Parathyroid adenoma (tissue), 2 donors: ENCODE results near the gene RADIL.

Source experiments
- H2AFZ ChIP-seq: fragments of 300-600 bp; sonication (generic); one replicate; pipeline ENCODE4 v1.7.0; 2017; ENCODE audit warnings: antibody characterized with exemption, mild to moderate bottlenecking
- H3K27ac ChIP-seq: fragments of 300-600 bp; sonication (generic); one replicate; pipeline ENCODE4 v1.7.0; 2017
- H3K27me3 ChIP-seq: fragments of 300-600 bp; sonication (generic); one replicate; pipeline ENCODE4 v1.7.0; 2017; ENCODE audit warnings: low read length; ENCODE audit not compliant: control insufficient read depth, insufficient read depth
- H3K36me3 ChIP-seq: fragments of 300-600 bp; sonication (generic); one replicate; pipeline ENCODE4 v1.7.0; 2017; ENCODE audit warnings: low read length; ENCODE audit not compliant: control insufficient read depth, insufficient read depth
- H3K4me1 ChIP-seq: fragments of 300-600 bp; sonication (generic); one replicate; pipeline ENCODE4 v1.7.0; 2017; ENCODE audit warnings: control low read depth
- H3K4me2 ChIP-seq: fragments of 300-600 bp; sonication (generic); one replicate; pipeline ENCODE4 v1.7.0; 2017; ENCODE audit warnings: low read length
- H3K4me3 ChIP-seq: fragments of 300-600 bp; sonication (generic); one replicate; pipeline ENCODE4 v1.7.0; 2017; ENCODE audit warnings: low read depth, low read length
- H3K79me2 ChIP-seq: fragments of 300-600 bp; sonication (generic); one replicate; pipeline ENCODE4 v1.7.0; 2017; ENCODE audit warnings: control low read depth
- H3K9ac ChIP-seq: fragments of 300-600 bp; sonication (generic); one replicate; pipeline ENCODE4 v1.7.0; 2017; ENCODE audit warnings: mild to moderate bottlenecking
- H3K9me3 ChIP-seq: fragments of 300-600 bp; sonication (generic); one replicate; pipeline ENCODE4 v1.7.0; 2017; ENCODE audit warnings: low read length; ENCODE audit not compliant: control insufficient read depth
- CTCF ChIP-seq: fragments of 300-600 bp; sonication (generic); IDR thresholded peaks from one replicate; pipeline ENCODE4 v1.7.0; 2017; ENCODE audit warnings: antibody characterized with exemption, mild to moderate bottlenecking
- donor health status: primary hyperparathyroidism.

Gene RADIL

GRCh38 chr7:4772306-4772705, 111.2 kb downstream of the RADIL start:
- Histone ChIP-seq H3K36me3 (no peaks in the 10 kb centered on the region), H3K79me2 (peaks cover 12% of the 10 kb centered on the region), H3K4me3 (no peak overlapping the region)

GRCh38 chr7:4771737-4772136, 111.8 kb downstream of the RADIL start:
- no peak for TF ChIP-seq CTCF
- no peaks in the 10 kb centered on the region for H3K27me3 ChIP-seq
- no peak overlapping the region for H2AFZ ChIP-seq
- no peak overlapping the region for H3K4me2 ChIP-seq
- H3K36me3 ChIP-seq = no peaks in the 10 kb centered on the region
- H3K9ac ChIP-seq = no peak overlapping the region
- peaks cover 9% of the 10 kb centered on the region for H3K79me2 ChIP-seq
- no peak overlapping the region for H3K27ac ChIP-seq
- no peaks in the 10 kb centered on the region for H3K9me3 ChIP-seq
- peaks cover 7% of the 10 kb centered on the region for H3K4me1 ChIP-seq
- H3K4me3 ChIP-seq = no peak overlapping the region

More at GRCh38 chr7:4772306-4772705, 111.2 kb downstream of the RADIL start:
- H3K9ac ChIP-seq = no peak overlapping the region
- no peak overlapping the region for H2AFZ ChIP-seq
- H3K27ac ChIP-seq = no peak overlapping the region
- no peak overlapping the region for H3K4me2 ChIP-seq
- H3K4me1 ChIP-seq = peaks cover 10% of the 10 kb centered on the region
- no peak for TF ChIP-seq CTCF
- H3K9me3 ChIP-seq = no peaks in the 10 kb centered on the region
- H3K27me3 ChIP-seq = no peaks in the 10 kb centered on the region

- no peak overlapping the region for H3K4me2 ChIP-seq
- peaks cover 2% of the 10 kb centered on the region for H3K79me2 ChIP-seq
- H3K27me3 ChIP-seq = no peaks in the 10 kb centered on the region
- peaks cover 5% of the 10 kb centered on the region for H3K4me1 ChIP-seq
- H3K36me3 ChIP-seq = no peaks in the 10 kb centered on the region
- H3K27ac ChIP-seq = no peak overlapping the region
- no peaks in the 10 kb centered on the region for H3K9me3 ChIP-seq
- no peak overlapping the region for H3K9ac ChIP-seq
- no peak overlapping the region for H2AFZ ChIP-seq
- H3K4me3 ChIP-seq = no peak overlapping the region
- no peak for TF ChIP-seq CTCF
These were observed 112.6 kb downstream of the RADIL start for GRCh38 chr7:4770886-4771285.

- H3K27ac ChIP-seq = no peak overlapping the region
- no peaks in the 10 kb centered on the region for H3K36me3 ChIP-seq
- peaks cover 4% of the 10 kb centered on the region for H3K4me1 ChIP-seq
- no peak overlapping the region for H3K4me2 ChIP-seq
- no peak overlapping the region for H2AFZ ChIP-seq
- no peaks in the 10 kb centered on the region for H3K9me3 ChIP-seq
- no peak overlapping the region for H3K4me3 ChIP-seq
- H3K79me2 ChIP-seq = no peaks in the 10 kb centered on the region
- no peak overlapping the region for H3K9ac ChIP-seq
- TF ChIP-seq CTCF = no peak
- no peaks in the 10 kb centered on the region for H3K27me3 ChIP-seq
These were observed 113.8 kb downstream of the RADIL start for GRCh38 chr7:4769761-4770160.
